Activated naive CD8-positive, alpha-beta T cell treated with anti-CD3 and anti-CD28 coated beads, Interleukin-2, amount 10 ng/mL, durations not matched to agents 7 days and 5 days (primary cell): ENCODE data around the gene YPEL1. TPM values are rescaled to one million over a fixed set of nuclear protein-coding genes. Genes with fewer than 3 reads are reported as not detected.
A peak's percentile ranks its signal among the peaks of the same experiment; 100 is the strongest.

Experiments used
- ATAC-seq: fragments of 150-1000 bp; cut with Tn5 transposase; one replicate; pipeline ENCODE4 v1.10.0; 2021; ENCODE audit warnings: low read depth, moderate library complexity
- POLR2A ChIA-PET: fragments of 350-600 bp; sonication (Branson Sonifier 250); formaldehyde crosslinking; loops from one replicate; lab custom pipeline; 2021; ENCODE audit warnings: antibody characterized with exemption; lab: Charles Lee
- DNase-seq: peaks from one replicate; pipeline ENCODE4 v3.0.0; 2021
- H3K27ac Mint-ChIP-seq: one replicate; pipeline ENCODE4 v1.8.0; 2022; ENCODE audit warnings: mild to moderate bottlenecking, mixed read lengths
- H3K27me3 Mint-ChIP-seq: one replicate; pipeline ENCODE4 v1.8.0; 2022; ENCODE audit warnings: mild to moderate bottlenecking, moderate library complexity, mixed read lengths
- H3K36me3 Mint-ChIP-seq: one replicate; pipeline ENCODE4 v1.8.0; 2021; ENCODE audit warnings: mild to moderate bottlenecking, mixed read lengths
- H3K4me1 Mint-ChIP-seq: one replicate; pipeline ENCODE4 v1.8.0; 2021; ENCODE audit warnings: mixed read lengths
- H3K4me3 Mint-ChIP-seq: one replicate; pipeline ENCODE4 v1.8.0; 2022; ENCODE audit warnings: mild to moderate bottlenecking, moderate library complexity, mixed read lengths
- H3K9me3 Mint-ChIP-seq: one replicate; pipeline ENCODE4 v1.8.0; 2021; ENCODE audit warnings: mixed read lengths
- microRNA-seq: library from miRNA; unstranded; fragments of <30 nt; microRNA quantifications from one replicate; pipeline ENCODE4 v1.2.0, GENCODE V29; 2022
- total RNA-seq, 2 experiments: library from RNA; stranded (reverse); gene quantifications; one replicate each; pipeline ENCODE4 v1.2.3, GENCODE V29; 2021

Gene YPEL1
- total RNA-seq, 2 experiments from 2014 or later: 14.7 to 14.9 TPM

GRCh38 chr22:21652547-21653545 is 82.7 kb downstream of the YPEL1 start:
- peak overlapping the region; percentile 88 for H3K27ac Mint-ChIP-seq
- DNase-seq (no peak), ATAC-seq (peak; percentile 3)

GRCh38 chr22:21652010-21652546 is 83.5 kb downstream of the YPEL1 start:
- Mint-ChIP-seq H3K4me1 (peaks cover 24% of the 10 kb centered on the region), H3K4me3 (peak overlapping the region; percentile 83), H3K36me3 (peaks cover 7% of the 10 kb centered on the region), H3K27me3 (no peaks in the 10 kb centered on the region), H3K27ac (peak overlapping the region; percentile 88), H3K9me3 (no peaks in the 10 kb centered on the region)
- POLR2A ChIA-PET: interaction anchor here (1.5 to 4.5 kb wide), 4 partner anchors 10 to 81 kb away, joined by 3 to 41 read pairs (median 12); partner anchors contain the start of genes PPIL2, SDF2L1 and YDJC
- DNase-seq (peak; percentile 89), ATAC-seq (peak; percentile 98)

More at GRCh38 chr22:21652547-21653545, 82.7 kb downstream of the YPEL1 start:
- POLR2A ChIA-PET: interaction anchor here (1.0 to 4.5 kb wide), 5 partner anchors 11 to 82 kb away, joined by 3 to 41 read pairs (median 5); partner anchors contain the start of genes PPIL2 and SDF2L1
- H3K4me3 Mint-ChIP-seq: peak overlapping the region; percentile 83
- no peaks in the 10 kb centered on the region for H3K9me3 Mint-ChIP-seq
- H3K27me3 Mint-ChIP-seq: no peaks in the 10 kb centered on the region
- H3K4me1 Mint-ChIP-seq: peaks cover 26% of the 10 kb centered on the region
- H3K36me3 Mint-ChIP-seq: peaks cover 7% of the 10 kb centered on the region

GRCh38 chr22:21651521-21652009 is 84.0 kb downstream of the YPEL1 start:
- H3K27me3 Mint-ChIP-seq: no peaks in the 10 kb centered on the region
- no peak for DNase-seq
- H3K9me3 Mint-ChIP-seq: no peaks in the 10 kb centered on the region
- peaks cover 23% of the 10 kb centered on the region for H3K4me1 Mint-ChIP-seq
- ATAC-seq: peak; percentile 16
- peaks cover 9% of the 10 kb centered on the region for H3K36me3 Mint-ChIP-seq
- peak overlapping the region; percentile 88 for H3K27ac Mint-ChIP-seq
- peak overlapping the region; percentile 83 for H3K4me3 Mint-ChIP-seq
- POLR2A ChIA-PET: interaction anchor here (0.6 to 4.5 kb wide), 5 partner anchors 9 to 81 kb away, joined by 3 to 41 read pairs (median 11); partner anchors contain the start of genes PPIL2, SDF2L1 and YDJC

- peaks cover 20% of the 10 kb centered on the region for H3K4me1 Mint-ChIP-seq
- H3K36me3 Mint-ChIP-seq: peaks cover 9% of the 10 kb centered on the region
- H3K4me3 Mint-ChIP-seq: peak overlapping the region; percentile 83
- no peak for DNase-seq
- no peaks in the 10 kb centered on the region for H3K9me3 Mint-ChIP-seq
- peak overlapping the region; percentile 88 for H3K27ac Mint-ChIP-seq
- no peaks in the 10 kb centered on the region for H3K27me3 Mint-ChIP-seq
- POLR2A ChIA-PET: interaction anchor here (0.6 to 4.5 kb wide), 5 partner anchors 9 to 80 kb away, joined by 3 to 41 read pairs (median 11); partner anchors contain the start of genes PPIL2, SDF2L1 and YDJC
- no peak for ATAC-seq
Measured at GRCh38 chr22:21650823-21651520, 84.6 kb downstream of the YPEL1 start.

GRCh38 chr22:21650280-21650679 is 85.3 kb downstream of the YPEL1 start:
- Mint-ChIP-seq H3K4me3 (peak overlapping the region; percentile 83), H3K27ac (peak overlapping the region; percentile 88), H3K36me3 (peaks cover 9% of the 10 kb centered on the region), H3K9me3 (no peaks in the 10 kb centered on the region), H3K4me1 (peaks cover 20% of the 10 kb centered on the region), H3K27me3 (no peaks in the 10 kb centered on the region)
- DNase-seq (no peak), ATAC-seq (no peak)
- POLR2A ChIA-PET: interaction anchor here (2.2 to 4.5 kb wide), 2 partner anchors 8 to 21 kb away, joined by 12 to 41 read pairs; partner anchors contain the start of genes SDF2L1 and YDJC

Small RNA genes within 50 kb of the gene (microRNA-seq; reads per million reads assigned to microRNA genes)
- gene MIR130B (2,104 reads per million, percentile 85 among the genes with 10 or more reads in this experiment), gene MIR301B (7.7 reads per million, percentile 6 among the genes with 10 or more reads in this experiment)

Other genes with a start within 250 kb of the YPEL1 start
- 1 to 10 TPM; 1.0 to 1.1 TPM for gene RIMBP3C, start 184.3 kb downstream of the YPEL1 start, total RNA-seq
- 10 to 100 TPM; 49.3 to 51.5 TPM for gene UBE2L3, start 168.1 kb downstream of the YPEL1 start, total RNA-seq
- gene YDJC, start 105.8 kb downstream of the YPEL1 start, total RNA-seq: 10 to 100 TPM; 45.3 to 46.7 TPM
- under 1 TPM; 0.50 to 0.79 TPM for gene CCDC116, start 103.0 kb downstream of the YPEL1 start, total RNA-seq
- 10 to 100 TPM; 36.0 to 39.7 TPM for gene SDF2L1, start 93.5 kb downstream of the YPEL1 start, total RNA-seq
- 10 to 100 TPM; 67.0 to 73.1 TPM for gene PPIL2, start 69.8 kb downstream of the YPEL1 start, total RNA-seq
- gene MAPK1, start 131.9 kb upstream of the YPEL1 start, total RNA-seq: 100 to 1,000 TPM; 126 to 131 TPM
- 10 to 100 TPM; 19.5 to 21.6 TPM for gene PPM1F, start 217.1 kb upstream of the YPEL1 start, total RNA-seq
- gene TOP3B, start 247.0 kb upstream of the YPEL1 start, total RNA-seq: 10 to 100 TPM; 45.6 to 56.6 TPM